HG02610 (cell line): ENCODE measurements around the gene INPP5A.

Experiments used
- ATAC-seq: cut with Tn5 transposase; IDR thresholded peaks from one replicate; pipeline ENCODE4 v1.9.1; 2021; ENCODE audit warnings: mild to moderate bottlenecking, moderate library complexity; ENCODE audit not compliant: unreplicated experiment

Gene INPP5A

GRCh38 chr10:132517951-132518521, 19.6 kb upstream of the INPP5A start:
- no peak for ATAC-seq

- no peak for ATAC-seq
Observed at GRCh38 chr10:132518572-132519381, 18.8 kb upstream of the INPP5A start.

DNA sequence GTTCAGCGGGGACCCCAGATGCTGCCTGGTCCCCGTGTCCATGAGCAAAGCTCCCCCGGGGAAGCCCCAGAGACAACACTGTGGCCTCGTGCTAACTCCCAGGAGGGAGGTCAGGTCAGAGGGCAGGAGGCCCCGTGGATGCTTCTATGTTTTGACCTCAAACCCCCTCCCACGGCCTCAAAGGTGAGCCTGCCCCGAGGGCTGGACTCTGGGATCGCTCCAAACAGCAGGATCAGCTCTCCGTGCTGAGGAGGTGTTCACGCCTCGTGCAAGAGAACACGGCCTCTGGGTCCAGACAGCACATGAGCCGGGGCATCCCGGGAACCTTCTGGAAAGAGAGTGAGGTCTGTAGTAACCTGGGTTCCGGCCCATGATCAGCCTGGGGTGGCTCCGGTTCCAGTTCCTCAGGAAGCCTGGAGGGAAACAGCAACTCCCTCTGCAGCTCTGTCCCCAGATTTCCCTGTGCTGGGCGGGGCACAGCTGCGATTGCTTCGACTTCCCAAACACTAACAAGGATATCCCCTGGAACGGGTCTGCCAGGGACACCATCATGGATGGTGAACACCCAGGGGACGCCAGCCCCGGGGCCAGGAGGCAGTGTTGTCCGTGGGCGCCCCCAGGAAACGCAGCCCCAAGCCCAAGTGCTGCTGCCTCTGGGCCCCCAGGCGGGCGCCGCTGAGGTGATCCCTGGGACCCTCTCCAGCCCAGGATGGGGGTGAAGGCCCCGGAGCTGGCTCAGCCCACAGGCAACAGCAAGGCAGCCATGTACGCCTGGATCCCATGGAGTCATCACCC, 18.0 kb upstream of the INPP5A start:
- no peak for ATAC-seq

GRCh38 chr10:132520177-132520811, 17.3 kb upstream of the INPP5A start:
- no peak for ATAC-seq

GRCh38 chr10:132521041-132521465, 16.5 kb upstream of the INPP5A start:
- ATAC-seq, result no peak

DNA sequence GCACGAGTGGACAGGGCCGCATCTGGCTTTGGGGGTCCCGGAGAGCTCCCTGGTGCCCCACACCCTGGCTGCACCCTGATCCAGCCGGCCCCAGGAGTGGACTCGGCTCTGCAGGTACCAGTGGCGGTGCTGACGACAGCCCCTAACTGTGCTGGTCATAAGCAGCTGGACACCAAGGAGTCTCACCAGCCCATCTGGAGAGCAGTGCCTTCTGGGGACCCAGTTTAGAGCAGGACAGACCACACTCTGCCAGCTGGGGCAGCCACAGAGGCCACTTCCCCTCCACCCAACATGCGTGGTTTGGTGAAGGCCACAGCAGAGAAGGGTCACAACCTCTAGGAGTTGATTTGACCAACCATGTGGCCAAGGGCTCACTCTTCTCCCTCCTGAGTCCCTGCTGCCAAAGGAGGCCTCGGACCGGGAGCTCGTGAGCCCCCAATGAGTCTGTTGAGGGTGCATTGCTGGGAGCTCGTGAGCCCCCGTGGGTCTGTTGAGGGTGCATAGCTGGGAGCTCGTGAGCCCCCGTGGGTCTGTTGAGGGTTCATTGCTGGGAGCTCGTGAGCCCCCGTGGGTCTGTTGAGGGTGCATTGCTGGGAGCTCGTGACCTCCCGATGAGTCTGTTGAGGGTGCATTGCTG, 16.0 kb upstream of the INPP5A start:
- ATAC-seq, result no peak

DNA sequence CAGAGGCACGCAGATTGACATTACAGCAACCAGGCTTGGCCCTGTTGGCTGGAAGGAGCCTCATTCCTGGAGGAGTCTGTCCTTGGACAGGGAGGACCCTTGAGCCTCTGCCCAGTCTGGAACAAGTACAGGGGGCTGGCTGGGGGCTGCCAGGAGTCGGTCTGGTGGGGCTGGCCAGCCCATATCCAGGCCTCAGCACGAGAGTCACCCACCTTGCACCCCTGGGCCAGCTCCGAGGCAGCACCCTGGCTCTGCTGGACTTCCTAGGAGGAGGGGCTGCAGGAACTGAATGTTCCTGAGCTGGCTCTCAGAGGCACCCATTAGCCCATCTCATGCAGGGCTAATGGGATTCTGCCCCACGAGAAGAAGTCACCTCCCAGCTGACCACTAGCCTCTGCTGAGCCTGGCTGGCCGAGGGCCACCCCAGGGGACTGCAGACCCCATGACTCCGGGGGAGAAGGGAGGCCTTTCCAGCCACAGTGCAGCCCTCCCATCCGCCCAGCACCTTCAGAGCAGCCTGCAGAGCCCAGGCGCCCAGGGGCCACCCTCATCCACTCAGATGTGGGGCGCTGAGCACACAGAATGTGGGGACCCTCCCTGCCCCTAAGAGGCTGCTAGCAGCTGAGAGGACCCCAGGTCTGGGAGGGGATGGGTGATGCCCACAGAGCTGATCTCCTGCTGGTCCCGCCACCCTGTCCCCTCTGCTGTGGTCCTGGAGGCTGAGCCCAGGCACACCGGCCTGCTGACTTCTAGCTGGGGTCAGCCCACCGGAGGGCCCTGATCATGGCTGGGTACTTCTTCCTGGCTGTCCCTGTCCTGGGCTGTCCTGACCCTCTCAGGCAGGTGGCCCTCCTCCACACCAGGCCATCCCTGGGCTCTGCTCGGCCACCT, 14.8 kb upstream of the INPP5A start:
- ATAC-seq, result no peak

DNA sequence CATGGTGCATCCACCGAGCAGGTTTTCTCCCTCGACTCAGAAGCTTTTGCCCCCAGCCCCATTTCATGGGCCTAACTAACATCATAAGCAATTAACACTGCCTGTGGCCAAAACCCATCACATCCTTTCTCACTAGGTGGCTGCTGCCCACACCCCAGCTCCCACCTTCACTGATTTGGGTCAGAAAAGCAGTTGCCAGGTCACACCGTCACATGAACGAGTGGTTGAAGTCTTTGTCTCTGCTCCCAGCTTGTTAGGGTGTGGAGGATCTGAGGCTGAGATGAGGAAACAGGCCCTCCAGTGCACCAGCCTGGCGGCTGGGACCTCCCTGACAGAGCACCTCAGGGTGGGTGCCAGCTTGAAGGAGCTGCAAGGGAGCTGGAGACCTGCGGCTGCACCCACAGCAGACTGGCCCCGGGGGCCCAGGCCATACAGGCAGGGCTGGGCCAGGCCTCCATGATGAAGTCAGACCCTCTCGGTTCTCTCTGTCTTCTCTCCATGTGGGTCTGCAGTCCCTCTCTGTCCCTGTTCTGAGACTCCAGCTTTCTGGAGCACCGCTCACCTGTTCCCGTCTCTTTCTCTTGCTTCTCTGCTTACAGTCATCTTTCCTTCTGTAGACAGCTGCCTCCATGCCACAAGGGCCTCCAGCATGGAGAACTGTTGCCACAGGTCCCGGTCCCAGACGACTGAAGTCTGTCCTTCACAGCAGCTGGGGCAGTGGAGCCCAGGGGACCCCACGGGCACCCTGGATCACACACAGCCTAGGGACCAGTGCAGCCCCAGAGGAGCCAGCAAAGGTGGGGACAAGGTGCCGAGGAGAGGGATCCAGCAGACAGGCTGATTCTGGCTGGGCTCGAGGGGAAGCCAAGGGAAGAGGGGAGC, 13.8 kb upstream of the INPP5A start:
- no peak for ATAC-seq

- ATAC-seq, result no peak
Observed at GRCh38 chr10:132524443-132525285, 12.9 kb upstream of the INPP5A start.

DNA sequence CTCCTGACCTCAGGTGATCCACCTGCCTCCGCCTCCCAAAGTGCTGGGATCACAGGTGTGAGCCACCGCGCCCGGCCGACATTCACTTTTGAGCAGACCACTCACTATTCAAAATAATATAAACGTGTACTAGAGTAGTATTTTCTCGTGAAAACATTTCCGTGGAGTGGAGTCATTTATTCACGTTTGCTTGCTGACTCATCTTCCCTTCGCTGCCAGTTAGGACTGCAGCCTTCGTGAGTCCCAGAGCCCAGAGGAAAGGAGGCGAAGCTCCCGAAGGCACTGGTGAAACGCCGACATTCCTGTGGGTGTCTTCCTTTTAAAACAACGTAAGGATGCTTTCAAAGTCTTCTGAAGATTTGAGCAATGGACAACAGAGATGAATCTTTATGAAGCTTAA, 10.9 kb upstream of the INPP5A start:
- no peak for ATAC-seq

DNA sequence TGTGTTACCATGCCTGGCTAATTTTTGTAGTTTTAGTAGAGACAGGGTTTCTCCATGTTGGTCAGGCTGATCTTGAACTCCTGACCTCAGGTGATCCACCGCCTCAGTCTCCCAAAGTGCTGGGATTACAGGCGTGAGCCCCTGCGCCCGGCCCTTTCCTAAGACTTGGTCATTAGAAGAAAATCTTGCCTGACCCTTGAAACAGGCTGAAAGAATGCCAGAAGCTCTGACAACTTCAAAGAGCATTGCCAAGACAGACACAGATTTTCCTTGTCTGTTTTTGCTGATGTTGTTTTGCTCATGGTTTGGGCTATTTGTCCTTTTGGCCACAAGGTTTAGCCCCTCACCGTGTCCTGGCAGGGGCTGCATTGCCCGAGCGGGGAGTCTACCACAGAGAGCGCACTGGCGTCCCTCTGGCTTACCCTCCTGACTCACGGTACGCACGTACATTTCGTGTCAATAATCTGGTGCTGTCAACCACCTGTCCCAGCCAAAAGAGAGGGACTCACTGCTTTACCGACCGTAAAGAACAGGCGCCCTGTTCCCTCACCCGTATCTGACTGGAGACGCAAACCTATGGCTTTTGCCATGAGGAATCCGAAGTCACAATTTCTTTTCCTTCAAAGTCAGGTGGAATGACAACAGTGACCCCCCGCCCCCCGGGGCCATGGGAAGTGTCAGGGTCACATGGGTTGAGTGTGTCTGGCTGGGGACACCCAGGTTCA, 10.1 kb upstream of the INPP5A start:
- ATAC-seq, result no peak

DNA sequence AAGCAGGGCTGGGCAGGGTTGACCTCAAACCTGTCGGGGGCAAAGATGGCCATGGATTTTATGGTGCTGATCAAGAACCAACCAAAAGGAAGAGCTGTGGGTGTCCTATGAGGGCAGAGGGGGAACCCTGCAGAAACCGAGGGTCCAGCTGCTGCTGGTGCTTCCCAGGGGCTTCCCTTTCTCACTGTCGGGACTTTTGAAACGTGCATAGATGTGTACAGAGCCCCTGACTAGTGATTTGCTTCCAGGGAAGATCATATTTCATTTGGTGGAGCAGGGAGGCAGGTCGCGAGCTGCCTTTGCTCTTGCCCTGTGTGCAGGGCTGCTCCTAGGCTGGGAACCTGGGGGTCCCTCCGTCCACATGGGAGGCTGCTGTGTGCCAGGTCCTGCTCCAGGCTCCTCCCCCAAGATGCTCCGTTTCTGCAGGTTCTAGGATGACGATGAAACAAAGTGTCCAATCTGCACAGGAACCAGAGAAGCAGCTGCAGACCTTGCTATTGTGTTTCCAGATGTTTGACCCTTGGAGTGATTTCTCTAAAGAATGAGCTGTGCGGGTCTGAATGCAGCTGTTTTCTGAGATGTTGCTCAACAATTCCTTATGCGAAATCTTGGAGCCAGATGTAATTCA, 9.4 kb upstream of the INPP5A start:
- no peak for ATAC-seq

DNA sequence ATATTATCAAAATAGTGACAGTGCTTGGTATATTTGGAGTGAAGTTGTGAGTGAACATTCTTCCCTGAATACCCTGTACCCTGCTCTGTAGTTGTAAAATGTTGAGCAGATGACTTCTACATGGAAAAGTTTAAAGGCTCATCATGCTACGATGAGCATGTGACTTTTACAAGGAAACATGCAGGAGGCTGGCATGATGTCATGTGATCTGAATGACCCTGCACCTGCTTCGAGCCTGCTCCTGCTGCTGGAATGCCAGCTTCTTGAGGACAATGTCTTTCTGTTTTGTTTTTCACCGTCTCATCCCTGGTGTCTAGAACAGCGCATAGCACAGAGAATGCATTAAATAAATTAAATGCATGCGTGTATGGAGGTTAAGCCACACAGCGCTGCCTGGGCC, 5.4 kb upstream of the INPP5A start:
- ATAC-seq, result no peak

DNA sequence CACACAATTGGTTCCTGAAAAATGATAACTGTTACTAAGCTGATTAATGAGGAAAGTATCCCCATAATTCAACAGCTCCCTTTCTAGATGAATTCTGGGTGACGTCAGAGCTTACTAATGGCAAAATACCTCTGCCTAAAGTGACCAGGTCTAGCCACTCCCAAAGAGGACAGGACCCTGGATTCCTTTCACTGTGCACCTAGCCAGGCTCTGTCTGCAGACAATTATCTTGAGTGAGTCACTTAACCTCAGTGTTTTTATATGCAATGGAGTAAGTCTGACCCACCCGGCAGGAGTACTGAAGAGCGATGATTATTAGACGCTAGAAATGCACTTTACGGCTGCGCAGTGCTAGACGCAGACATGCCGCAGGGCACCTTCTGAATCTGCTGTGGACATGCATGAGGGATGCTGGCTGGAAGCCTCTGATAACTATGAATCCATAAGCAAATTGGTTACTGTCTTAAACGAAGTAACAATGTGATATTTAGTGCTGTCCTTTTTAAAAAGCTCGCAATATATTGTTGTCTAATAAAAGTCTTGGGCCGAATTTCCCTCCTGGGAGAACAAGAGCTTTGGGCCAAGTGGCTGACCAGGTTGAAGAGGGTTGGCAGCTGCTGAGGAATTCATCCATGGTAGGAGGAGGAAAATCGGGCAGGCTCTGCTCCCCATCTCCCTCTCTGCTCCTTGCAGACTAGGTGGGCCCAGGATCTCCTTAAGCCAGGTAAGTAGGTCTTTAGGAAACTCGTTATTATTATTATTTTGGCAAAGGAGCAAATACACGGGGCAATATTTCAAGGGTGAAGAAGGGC, 4.6 kb upstream of the INPP5A start:
- ATAC-seq, result no peak

DNA sequence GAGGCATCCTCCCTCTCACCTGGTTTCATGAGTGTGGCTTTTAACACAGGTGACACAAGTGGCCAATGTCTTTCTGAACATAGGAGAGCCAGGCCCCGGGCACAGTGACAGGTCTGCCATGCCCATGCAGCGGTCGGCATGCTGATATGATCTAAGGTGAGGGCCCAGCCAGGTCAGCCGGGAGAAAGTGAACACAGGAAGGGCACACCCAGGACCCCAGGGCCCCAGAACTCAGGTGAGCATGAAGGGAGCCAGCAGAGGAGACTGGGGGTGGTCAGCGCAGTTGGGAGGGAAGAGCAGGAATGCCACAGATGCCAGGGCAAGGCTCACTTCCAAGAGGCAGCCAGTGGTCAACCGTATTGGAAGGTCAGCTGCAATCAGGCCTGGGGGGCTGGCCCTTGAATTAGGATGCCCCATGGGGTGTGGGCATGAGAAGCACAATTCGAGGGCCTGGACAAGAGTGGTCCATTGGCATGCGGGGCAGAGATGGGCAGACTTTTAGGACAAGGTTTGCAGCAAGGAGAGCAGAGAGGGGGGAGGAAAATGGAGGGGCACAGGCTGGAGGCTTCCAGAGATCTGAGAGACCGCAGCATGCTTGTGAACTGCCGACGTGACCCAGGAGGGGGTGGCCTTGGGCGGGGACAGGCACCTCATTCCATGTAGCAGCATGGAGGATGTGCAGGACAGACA, 3.9 kb upstream of the INPP5A start:
- no peak for ATAC-seq
